Mesenchymal stem cell (in vitro differentiated cells and primary cell): Measurements from ENCODE around the gene MMP2.

Experiments
- DNase-seq: peaks from one replicate; pipeline ENCODE4 v3.0.0-alpha.2; 2013
- H2AFZ ChIP-seq: one replicate; pipeline ENCODE4 v1.6.1; 2013; ENCODE audit warnings: low read depth, mild to moderate bottlenecking, control low read depth, inconsistent platforms, low read length, moderate library complexity
- H2AK5ac ChIP-seq: 2 replicates; pipeline ENCODE4 v1.6.1; 2013; ENCODE audit warnings: low read length, moderate library complexity, mild to moderate bottlenecking, inconsistent platforms; ENCODE audit not compliant: severe bottlenecking
- H2BK120ac ChIP-seq: one replicate; pipeline ENCODE4 v1.6.1; 2013; ENCODE audit warnings: low read depth, mild to moderate bottlenecking, inconsistent platforms, low read length, moderate library complexity
- H2BK12ac ChIP-seq, 2 experiments: one replicate each; pipeline ENCODE4 v1.6.1; 2013; ENCODE audit warnings: inconsistent platforms in 2 of 2, low read length in 2 of 2, mild to moderate bottlenecking in 2 of 2, moderate library complexity in 2 of 2, control low read depth in 1 of 2
- H2BK15ac ChIP-seq: one replicate; pipeline ENCODE4 v1.6.1; 2013; ENCODE audit warnings: mild to moderate bottlenecking, low read depth, inconsistent platforms; ENCODE audit not compliant: poor library complexity, severe bottlenecking
- H2BK5ac ChIP-seq: 2 replicates; pipeline ENCODE4 v1.6.1; 2013; ENCODE audit warnings: low read depth, mild to moderate bottlenecking, low read length, control low read depth, inconsistent platforms; ENCODE audit not compliant: poor library complexity, severe bottlenecking
- H3K14ac ChIP-seq, 2 experiments: one replicate each; pipeline ENCODE4 v1.6.1; 2013; ENCODE audit warnings: inconsistent platforms in 2 of 2, low read length in 2 of 2, control low read depth in 1 of 2, mild to moderate bottlenecking in 1 of 2, moderate library complexity in 1 of 2
- H3K18ac ChIP-seq, 2 experiments: one replicate each; pipeline ENCODE4 v1.6.1; 2013; ENCODE audit warnings: inconsistent platforms in 2 of 2, low read length in 2 of 2, control low read depth in 1 of 2, low read depth in 1 of 2, mild to moderate bottlenecking in 1 of 2
- H3K23ac ChIP-seq, 2 experiments: one replicate each; pipeline ENCODE4 v1.6.1; 2013; ENCODE audit warnings: inconsistent platforms in 2 of 2, low read length in 2 of 2, mild to moderate bottlenecking in 2 of 2, moderate library complexity in 2 of 2, control low read depth in 1 of 2
- H3K27ac ChIP-seq: 2 replicates; pipeline ENCODE4 v1.5.1; 2013; ENCODE audit warnings: mild to moderate bottlenecking, moderate library complexity, low read length, control low read depth, inconsistent platforms; ENCODE audit not compliant: poor library complexity, severe bottlenecking
- H3K27me3 ChIP-seq, 2 experiments: 2 replicates each; pipeline versions ENCODE4 v1.6.1 to v1.7.0; 2013; ENCODE audit warnings: low read length in 2 of 2, mild to moderate bottlenecking in 2 of 2, moderate library complexity in 2 of 2, control low read depth in 1 of 2, inconsistent platforms in 1 of 2; ENCODE audit not compliant: control insufficient read depth in 1 of 2, insufficient read depth in 1 of 2
- H3K36me3 ChIP-seq, 2 experiments: 2 replicates each; pipeline versions ENCODE4 v1.6.1 to v1.7.0; 2013; ENCODE audit warnings: low read length in 2 of 2, control low read depth in 1 of 2, inconsistent platforms in 1 of 2, low read depth in 1 of 2, mild to moderate bottlenecking in 1 of 2; ENCODE audit not compliant: insufficient read depth in 2 of 2, control insufficient read depth in 1 of 2
- H3K4ac ChIP-seq, 2 experiments: one replicate each; pipeline ENCODE4 v1.6.1; 2013; ENCODE audit warnings: inconsistent platforms in 2 of 2, low read length in 2 of 2, mild to moderate bottlenecking in 2 of 2, moderate library complexity in 2 of 2, control low read depth in 1 of 2, low read depth in 1 of 2
- H3K4me1 ChIP-seq: 2 replicates; pipeline ENCODE4 v1.6.1; 2013; ENCODE audit warnings: low read depth, low read length, control low read depth; ENCODE audit not compliant: control insufficient read depth, insufficient read depth
- H3K4me2 ChIP-seq: 2 replicates; pipeline ENCODE4 v1.6.1; 2013; ENCODE audit warnings: low read length, mild to moderate bottlenecking, inconsistent platforms; ENCODE audit not compliant: poor library complexity, severe bottlenecking
- H3K4me3 ChIP-seq, 2 experiments: 2 replicates each; pipeline versions ENCODE4 v1.5.1 to v1.7.0; 2013; ENCODE audit warnings: low read length in 2 of 2, mild to moderate bottlenecking in 2 of 2, control low read depth in 1 of 2, low read depth in 1 of 2; ENCODE audit not compliant: insufficient read depth in 1 of 2
- H3K79me1 ChIP-seq: replicated peaks from 2 replicates; pipeline ENCODE4 v1.6.1; 2013; ENCODE audit warnings: mild to moderate bottlenecking, control low read depth, low read length, inconsistent platforms; ENCODE audit not compliant: poor library complexity, severe bottlenecking
- H3K9ac ChIP-seq: 2 replicates; pipeline ENCODE4 v1.7.0; 2013; ENCODE audit warnings: mild to moderate bottlenecking, low read length, moderate library complexity
- H3K9me3 ChIP-seq: 2 replicates; pipeline ENCODE4 v1.7.0; 2013; ENCODE audit warnings: mild to moderate bottlenecking, low read length; ENCODE audit not compliant: control insufficient read depth
- H4K8ac ChIP-seq: one replicate; pipeline ENCODE4 v1.6.1; 2013; ENCODE audit warnings: inconsistent platforms, mild to moderate bottlenecking, low read length, moderate library complexity
- H4K91ac ChIP-seq: one replicate; pipeline ENCODE4 v1.6.1; 2013; ENCODE audit warnings: mild to moderate bottlenecking, low read length, inconsistent platforms
- WGBS: methylation state at CpG from one replicate; pipeline ENCODE4 v1.1.7; 2013; ENCODE audit warnings: mixed read lengths; 5-methylcytosine and 5-hydroxymethylcytosine counted together

MMP2 gene

GRCh38 chr16:55435387-55435786 lies 43.6 kb upstream of the MMP2 start:
- WGBS, result 58% methylated on average over 5 of the region's 5 CpGs
- Histone ChIP-seq H2AK5ac (no peak overlapping the region), H3K4me3 (no peak overlapping the region), H4K91ac (no peak overlapping the region), H3K14ac (no peak overlapping the region), H3K36me3 (no peaks in the 10 kb centered on the region), H2BK5ac (no peak overlapping the region), H4K8ac (no peak overlapping the region), H2AFZ (no peak overlapping the region), H3K27ac (no peak overlapping the region), H3K27me3 (peaks cover 12 to 60% of the 10 kb centered on the region in 2 experiments), H3K4me1 (no peaks in the 10 kb centered on the region), H2BK12ac (no peak overlapping the region), H3K79me1 (no peaks in the 10 kb centered on the region), H3K4ac (no peak overlapping the region), H2BK120ac (no peak overlapping the region), H2BK15ac (no peak overlapping the region), H3K23ac (no peak overlapping the region), H3K18ac (no peak overlapping the region), H3K9me3 (no peaks in the 10 kb centered on the region), H3K4me2 (no peak overlapping the region), H3K9ac (no peak overlapping the region)
- DNase-seq, result no peak

GRCh38 chr16:55436587-55436986 lies 42.4 kb upstream of the MMP2 start:
- peaks cover 12 to 63% of the 10 kb centered on the region in 2 experiments for H3K27me3 ChIP-seq
- H3K79me1 ChIP-seq, result no peaks in the 10 kb centered on the region
- H3K4me2 ChIP-seq, result no peak overlapping the region
- H3K9ac ChIP-seq, result no peak overlapping the region
- DNase-seq, result no peak
- H4K91ac ChIP-seq, result no peak overlapping the region
- H2AFZ ChIP-seq, result no peak overlapping the region
- H2BK15ac ChIP-seq, result no peak overlapping the region
- H3K4me3 ChIP-seq, result no peak overlapping the region
- WGBS, result 58% methylated on average over 3 of the region's 3 CpGs
- no peak overlapping the region for H2BK120ac ChIP-seq
- no peak overlapping the region for H3K18ac ChIP-seq
- H3K4me1 ChIP-seq, result no peaks in the 10 kb centered on the region
- no peaks in the 10 kb centered on the region for H3K9me3 ChIP-seq
- no peaks in the 10 kb centered on the region for H3K36me3 ChIP-seq
- no peak overlapping the region for H2BK5ac ChIP-seq
- H2AK5ac ChIP-seq, result no peak overlapping the region
- H3K4ac ChIP-seq, result no peak overlapping the region
- H3K14ac ChIP-seq, result no peak overlapping the region
- H4K8ac ChIP-seq, result no peak overlapping the region
- no peak overlapping the region for H3K27ac ChIP-seq
- no peak overlapping the region for H2BK12ac ChIP-seq
- no peak overlapping the region for H3K23ac ChIP-seq

GRCh38 chr16:55437625-55438024 lies 41.4 kb upstream of the MMP2 start:
- Histone ChIP-seq H3K79me1 (no peaks in the 10 kb centered on the region), H3K9me3 (no peaks in the 10 kb centered on the region), H3K36me3 (no peaks in the 10 kb centered on the region), H2BK15ac (no peak overlapping the region), H2AFZ (no peak overlapping the region), H3K14ac (no peak overlapping the region), H3K9ac (no peak overlapping the region), H3K4me2 (no peak overlapping the region), H3K27me3 (peaks cover 12 to 56% of the 10 kb centered on the region in 2 experiments), H3K4me3 (no peak overlapping the region), H4K8ac (no peak overlapping the region), H2AK5ac (no peak overlapping the region), H3K27ac (no peak overlapping the region), H4K91ac (no peak overlapping the region), H3K4me1 (no peaks in the 10 kb centered on the region), H3K4ac (no peak overlapping the region), H3K23ac (no peak overlapping the region), H2BK120ac (no peak overlapping the region), H2BK12ac (no peak overlapping the region), H3K18ac (no peak overlapping the region), H2BK5ac (no peak overlapping the region)
- 56% methylated on average over 2 of the region's 3 CpGs for WGBS
- no peak for DNase-seq

GRCh38 chr16:55438281-55438680 lies 40.7 kb upstream of the MMP2 start:
- Histone ChIP-seq H3K36me3 (no peaks in the 10 kb centered on the region), H2BK12ac (no peak overlapping the region), H3K23ac (no peak overlapping the region), H3K9ac (no peak overlapping the region), H3K18ac (no peak overlapping the region), H2BK15ac (no peak overlapping the region), H4K91ac (no peak overlapping the region), H3K27ac (no peak overlapping the region), H3K79me1 (no peaks in the 10 kb centered on the region), H3K4ac (no peak overlapping the region), H3K4me3 (no peak overlapping the region), H3K4me2 (no peak overlapping the region), H3K4me1 (no peaks in the 10 kb centered on the region), H2BK120ac (no peak overlapping the region), H2AK5ac (no peak overlapping the region), H2BK5ac (no peak overlapping the region), H2AFZ (no peak overlapping the region), H3K14ac (no peak overlapping the region), H4K8ac (no peak overlapping the region), H3K9me3 (no peaks in the 10 kb centered on the region), H3K27me3 (peaks cover 10 to 50% of the 10 kb centered on the region in 2 experiments)
- DNase-seq, result no peak
